Stimulated activated CD8-positive, alpha-beta memory T cell treated with anti-CD3 and anti-CD28 coated beads, Interleukin-12 subunit alpha, Interleukin-12 subunit beta, amount 100 ng/mL, for 1 hour (primary cell): ENCODE data around the gene FFAR3.
"Not testable (repeated sequence)": the region's sequence is repeated elsewhere in the genome, so short reads cannot be mapped to it uniquely, and the experiment has no call there.

Experiments
- DNase-seq: peaks from one replicate; pipeline ENCODE4 v3.0.0-alpha.2; 2020; ENCODE audit warnings: low read depth

FFAR3 gene

DNA sequence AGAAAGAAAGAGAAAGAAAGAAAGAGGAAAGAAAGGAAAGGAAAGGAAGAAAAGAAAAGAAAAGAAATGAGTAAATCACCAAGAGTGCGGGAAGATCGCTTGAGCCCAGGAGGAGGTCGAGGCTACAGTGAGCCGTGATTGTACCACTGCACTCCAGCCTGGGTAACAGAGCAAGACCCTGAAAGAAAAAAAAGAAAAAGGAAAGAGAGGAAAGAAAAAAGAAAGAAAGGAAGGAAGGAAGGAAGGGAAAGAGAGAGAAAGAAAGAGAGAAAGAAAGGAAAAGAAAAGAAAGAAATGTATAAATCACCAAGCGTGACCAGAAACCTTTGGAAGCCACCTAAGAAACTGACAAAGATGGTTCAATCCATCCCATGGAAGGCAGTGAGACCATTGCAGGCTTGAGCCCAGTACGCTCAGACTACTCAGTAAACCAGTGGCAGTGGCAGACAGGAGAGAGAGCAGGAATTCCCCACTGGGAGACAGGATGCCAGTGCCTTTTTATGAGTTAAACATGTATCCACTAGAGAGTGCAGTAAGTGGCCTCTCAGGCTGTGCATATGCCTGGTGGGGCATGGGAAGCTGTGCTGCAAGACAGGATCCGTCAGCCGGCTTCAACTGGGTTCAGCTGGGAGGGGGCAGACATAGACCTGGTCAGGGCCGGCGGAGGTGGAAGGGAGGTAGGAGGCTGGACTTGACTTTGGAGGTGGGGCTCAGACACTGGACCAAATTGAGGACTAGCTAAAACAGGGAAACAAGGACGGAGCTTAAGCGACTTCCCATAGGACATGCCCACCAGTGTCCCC, 17.4 kb downstream of the FFAR3 start:
- DNase-seq, result no peak

DNA sequence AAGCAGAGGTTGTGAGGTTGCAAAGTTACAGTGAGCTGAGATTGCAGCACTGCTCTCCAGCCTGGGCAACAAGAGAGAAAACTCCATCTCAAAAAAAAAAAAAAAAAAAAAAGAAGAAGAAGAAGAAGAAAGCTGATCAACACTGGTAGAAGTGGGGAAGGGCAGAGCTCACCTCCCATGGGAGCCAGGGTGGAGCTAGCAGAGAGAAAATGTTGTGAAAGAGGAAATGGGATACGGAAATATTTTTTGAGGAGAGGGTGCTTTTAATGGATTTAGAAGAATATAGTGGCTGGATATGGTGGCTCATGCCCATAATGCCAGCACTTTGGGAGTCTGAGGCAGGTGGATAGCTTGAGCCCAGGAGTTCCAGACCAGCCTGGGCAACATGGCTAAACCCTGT, 19.4 kb downstream of the FFAR3 start:
- no peak for DNase-seq

DNA sequence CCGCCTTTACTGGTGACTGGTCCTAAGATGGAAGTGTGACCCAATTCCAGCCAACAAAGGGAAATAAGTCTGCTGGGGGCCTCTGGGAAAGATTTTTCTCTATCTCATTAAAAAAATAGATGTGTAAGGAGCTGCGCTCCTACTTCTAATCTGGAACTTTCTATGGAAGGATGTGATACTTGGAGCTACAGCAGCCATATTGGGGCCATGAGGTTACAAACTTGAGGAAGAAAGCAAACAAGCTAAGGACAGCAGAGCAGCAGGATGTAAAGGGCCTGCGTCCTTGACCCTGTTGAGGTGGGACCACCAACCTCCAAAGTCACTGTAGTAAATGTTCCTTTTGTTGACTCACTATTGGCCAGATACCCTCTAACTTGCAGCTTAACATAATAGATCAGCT, 20.1 kb downstream of the FFAR3 start:
- no peak for DNase-seq

DNA sequence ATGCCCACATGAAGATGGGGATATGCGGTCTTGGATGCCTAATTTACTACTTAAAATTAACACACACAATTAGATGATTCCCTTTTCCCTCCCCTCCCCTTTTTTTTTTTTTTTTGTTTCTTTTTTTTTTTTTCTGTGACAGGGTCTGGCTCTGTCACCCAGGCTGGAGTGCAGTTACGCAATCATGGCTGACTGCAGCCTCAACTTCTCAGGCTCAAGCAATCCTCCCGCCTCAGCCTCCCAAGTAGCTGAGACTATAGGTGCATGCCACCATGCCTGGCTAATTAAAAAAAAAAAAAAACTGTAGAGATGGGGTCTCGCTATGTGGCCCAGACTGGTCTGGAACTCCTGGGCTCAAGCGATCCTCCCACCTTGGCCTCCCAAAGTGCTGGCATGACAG, 21.3 kb downstream of the FFAR3 start:
- DNase-seq, result not testable (repeated sequence)

DNA sequence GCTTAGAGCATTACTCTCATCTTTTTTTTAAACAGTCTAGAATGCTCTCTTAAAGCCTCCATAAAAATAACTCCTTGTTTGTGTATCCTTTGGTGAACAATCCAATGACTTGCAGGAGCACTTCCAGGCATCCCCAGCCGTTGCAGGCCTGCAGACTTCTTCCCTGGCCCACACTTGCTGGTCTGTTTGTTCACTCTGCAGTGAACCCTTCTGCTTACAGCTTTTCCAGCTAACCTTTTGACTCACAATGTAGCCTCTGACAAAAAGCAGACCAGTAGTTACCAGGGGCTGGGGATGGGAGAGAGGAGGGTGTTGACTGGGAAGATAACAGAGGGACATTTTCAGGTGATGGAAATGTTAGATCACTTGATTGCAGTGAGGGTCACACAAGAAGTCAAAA, 21.7 kb downstream of the FFAR3 start:
- DNase-seq, result no peak

DNA sequence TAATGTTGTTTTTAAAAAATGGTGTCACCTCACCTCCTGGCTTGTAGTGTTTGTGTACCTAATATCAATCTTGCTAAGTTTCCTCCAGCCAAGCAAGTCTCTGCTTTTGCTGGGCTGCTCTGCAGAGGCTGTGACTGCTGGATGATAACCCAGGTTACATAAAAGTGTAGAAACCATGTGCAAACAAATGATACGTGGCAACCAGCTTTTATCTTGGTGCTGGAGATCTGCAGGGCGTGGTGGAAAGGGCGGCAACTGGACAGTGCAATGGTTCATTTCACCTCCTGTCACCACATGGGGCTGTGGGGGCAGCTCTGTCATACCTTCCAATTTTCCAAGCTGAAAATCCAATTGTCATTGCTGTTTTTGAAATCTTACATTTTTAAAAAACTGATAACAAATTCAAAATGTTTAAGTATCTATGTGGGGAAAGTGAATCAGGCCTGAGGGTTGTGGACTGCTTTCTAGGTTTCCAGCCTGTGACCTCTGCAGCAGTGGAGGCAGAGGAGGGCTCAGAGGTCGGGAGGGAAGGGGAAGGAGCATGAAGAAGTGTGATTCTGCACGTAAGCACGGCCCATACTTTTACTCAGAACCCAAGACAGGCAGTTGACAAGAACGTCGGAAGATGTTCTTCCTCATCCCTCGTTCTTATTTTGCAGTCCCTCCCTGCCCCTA, 22.3 kb downstream of the FFAR3 start:
- DNase-seq, result no peak

DNA sequence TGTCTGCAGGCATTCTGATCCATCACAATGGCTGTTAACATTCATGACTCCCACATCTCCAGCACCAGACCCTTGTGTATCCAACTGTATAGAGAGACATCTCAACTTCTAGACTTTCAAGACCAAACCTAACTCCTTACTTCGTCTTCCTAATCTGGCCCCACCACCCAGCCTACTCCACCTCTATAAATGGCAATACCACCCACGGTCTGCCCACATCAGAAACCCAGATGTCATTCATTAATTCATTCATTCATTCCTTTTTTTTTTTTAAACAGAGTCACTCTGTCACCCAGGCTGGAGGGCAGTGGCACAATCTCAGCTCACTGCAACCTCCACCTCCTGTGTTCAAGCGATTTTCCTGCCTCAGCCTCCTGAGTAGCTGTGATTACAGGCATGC, 23.1 kb downstream of the FFAR3 start:
- no peak for DNase-seq

DNA sequence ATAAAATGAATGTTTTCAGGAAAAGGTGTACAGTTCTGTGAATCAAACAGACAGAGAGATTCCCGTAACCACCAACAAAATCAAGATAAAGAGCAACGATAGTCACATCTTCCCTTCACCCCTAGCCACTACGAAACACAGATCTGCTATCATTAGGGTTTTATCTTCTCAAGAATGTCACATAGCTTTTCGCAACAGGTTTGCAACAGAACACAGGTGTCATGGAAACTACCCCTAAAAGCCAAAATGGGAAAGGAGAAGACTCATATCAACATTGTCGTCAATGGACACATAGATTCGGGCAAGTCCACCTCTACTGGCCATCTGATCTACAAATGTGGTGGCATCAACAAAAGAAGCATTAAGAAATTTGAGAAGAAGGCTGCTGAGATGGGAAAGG, 23.7 kb downstream of the FFAR3 start:
- DNase-seq, result no peak

DNA sequence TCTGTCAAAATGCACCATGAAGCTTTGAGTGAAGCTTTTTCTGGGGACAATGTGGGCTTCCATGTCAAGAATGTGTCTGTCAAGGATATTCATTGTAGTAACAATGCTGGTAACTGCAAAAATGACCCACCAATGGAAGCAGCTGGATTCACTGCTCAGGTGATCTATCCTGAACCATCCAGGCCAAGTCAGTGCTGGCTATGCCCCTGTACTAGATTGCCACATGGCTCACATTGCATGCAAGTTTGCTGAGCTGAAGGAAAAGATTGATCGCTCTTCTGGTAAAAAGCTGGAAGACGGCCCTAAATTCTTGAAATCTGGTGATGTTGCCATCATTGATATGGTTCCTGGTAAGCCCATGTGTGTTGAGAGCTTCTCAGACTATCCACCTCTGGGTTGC, 25.3 kb downstream of the FFAR3 start:
- DNase-seq, result no peak

DNA sequence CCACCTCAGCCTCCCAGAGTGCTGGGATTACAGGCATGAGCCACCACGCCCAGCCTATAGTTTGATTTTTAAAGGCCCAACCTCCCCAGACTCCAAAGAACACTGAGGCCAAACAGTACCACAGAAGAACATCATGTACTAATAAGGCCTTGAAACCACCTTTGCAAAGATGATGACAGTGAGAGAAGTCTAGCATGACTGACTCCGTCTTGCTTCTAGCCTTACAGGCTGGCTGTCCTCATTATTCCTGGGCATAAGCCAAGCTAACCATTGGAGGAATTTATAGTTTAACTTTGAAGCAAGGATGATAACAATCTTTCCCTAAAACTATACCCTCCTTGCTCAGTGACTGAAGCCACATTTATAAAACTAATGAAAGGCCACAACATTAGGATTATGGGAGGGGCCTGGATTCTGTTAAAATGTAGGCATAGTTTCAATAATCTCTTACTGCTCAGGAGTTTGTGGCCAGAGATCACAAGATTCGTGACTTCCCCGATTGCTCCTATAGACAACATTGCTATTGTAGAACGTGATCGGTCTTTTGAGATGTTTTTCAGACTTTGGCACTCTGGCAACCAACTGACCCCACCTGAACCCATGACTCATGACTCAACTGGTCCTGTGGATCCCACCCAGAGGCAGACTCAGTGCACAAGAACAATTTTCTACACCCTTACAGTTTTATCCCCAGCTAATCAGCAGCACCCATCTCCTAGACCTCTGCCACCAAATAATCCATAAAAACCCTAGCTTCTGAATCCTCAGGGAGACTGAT, 30.2 kb downstream of the FFAR3 start:
- DNase-seq, result no peak

DNA sequence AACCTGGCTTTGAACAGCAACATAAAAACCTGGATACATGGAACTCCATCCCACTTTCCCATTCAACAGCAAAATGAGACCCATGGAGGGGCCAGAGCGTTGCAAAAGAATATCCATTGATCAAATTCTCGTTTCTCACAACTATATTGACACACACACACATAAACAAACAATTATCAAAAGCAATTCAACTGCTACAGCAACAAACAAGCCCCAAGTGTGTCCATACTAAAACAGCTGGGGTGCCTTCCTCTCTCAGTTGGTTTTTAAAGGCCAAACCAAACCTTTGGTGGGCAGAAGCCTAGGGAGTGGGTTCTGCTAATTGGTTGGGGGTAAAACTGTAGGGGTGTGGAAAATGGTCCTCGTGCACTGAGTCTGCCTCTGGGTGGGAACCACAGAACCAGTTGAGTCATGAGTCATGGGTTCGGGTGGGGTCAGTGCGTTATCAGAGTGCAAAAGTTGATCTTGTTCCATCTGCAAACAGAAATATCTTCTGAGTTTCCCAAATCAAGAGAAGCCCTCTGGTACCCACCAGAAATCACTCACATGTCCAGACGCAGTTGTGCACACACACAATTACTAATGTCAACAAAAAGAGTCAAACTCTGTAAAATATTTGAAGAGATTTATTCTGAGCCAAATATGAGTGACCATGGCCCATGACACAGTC, 31.1 kb downstream of the FFAR3 start:
- no peak for DNase-seq

DNA sequence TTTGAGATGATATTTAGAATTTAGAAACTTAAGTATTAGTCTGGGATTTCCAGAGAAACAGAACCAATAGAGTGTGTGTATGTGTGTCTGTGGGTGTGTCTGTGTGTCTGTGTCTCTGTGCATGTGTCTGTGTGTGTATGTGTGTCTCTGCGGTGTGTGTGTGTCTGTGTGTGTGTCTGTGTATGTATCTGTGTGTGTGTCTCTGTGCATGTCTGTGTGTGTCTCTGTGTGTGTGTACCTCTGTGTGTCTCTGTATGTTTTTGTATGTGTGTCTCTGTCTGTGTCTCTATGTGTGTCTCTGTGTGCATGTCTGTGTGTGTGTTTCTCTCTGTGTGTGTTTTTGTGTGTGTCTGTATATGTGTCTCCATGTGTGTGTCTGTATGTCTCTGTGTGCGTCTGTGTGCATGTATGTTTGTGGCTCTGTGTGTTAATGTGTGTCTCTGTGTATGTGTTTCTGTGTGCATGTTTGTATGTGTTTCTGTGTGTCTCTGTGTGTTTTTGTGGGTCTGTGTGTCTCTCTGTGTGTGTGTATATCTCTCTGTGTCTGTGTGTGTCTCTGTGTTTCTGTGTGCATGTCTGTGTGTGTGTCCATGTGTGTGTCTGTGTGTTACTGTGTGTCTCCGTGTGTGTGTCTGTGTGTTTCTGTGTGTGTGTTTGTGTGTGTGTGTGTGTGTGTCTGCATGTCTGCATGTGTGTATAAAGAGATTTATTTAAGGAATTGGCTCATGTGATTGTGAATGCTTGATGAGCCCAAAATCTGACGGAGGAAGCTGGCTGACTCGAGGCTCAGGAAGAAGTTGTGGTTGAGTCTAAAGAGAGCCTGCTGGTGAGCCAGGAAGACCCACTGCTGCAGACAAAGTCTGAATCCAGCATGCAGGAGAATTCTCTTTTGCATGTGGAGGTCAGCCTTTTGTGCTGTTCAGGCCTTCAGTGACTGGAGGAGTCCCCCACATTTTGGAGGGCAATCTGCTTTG, 34.8 kb downstream of the FFAR3 start:
- DNase-seq, result no peak

DNA sequence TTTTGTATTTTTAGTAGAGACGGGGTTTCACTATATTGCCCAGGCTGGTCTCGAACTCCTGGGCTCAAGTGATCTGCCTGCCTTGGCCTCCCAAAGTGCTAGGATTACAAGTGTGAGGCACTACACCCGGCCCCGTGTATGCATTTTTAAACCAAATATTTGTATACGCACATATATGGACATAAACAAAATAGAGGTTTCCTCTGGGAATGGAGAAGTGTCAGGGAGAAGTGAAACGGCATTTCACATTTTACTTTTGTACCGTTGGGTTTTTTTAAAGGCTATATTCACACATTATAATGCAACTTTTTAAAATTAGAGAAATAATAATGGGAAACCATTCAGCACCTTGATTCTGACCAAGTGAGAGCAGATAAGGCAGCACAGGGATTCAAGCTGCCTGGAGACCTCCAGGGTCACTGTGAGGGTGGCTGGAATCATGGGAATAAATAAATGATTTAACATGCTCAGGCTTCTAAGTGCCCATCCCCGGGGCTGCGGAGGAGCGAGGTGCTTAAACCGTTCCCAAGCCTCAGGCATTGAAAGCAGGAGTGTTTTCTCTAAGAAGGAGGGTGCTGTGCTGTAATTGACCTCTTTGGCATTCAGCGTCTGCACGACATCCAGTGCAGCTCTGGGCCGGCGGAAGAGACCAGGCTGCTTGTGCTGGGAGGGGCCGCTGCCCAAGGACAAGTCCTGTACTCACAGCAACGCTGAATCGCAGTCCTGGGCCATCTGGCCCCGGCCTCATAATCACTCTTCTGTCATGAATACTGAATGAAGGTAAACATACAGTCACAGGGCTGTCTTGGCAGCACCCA, 37.3 kb downstream of the FFAR3 start:
- DNase-seq, result no peak

DNA sequence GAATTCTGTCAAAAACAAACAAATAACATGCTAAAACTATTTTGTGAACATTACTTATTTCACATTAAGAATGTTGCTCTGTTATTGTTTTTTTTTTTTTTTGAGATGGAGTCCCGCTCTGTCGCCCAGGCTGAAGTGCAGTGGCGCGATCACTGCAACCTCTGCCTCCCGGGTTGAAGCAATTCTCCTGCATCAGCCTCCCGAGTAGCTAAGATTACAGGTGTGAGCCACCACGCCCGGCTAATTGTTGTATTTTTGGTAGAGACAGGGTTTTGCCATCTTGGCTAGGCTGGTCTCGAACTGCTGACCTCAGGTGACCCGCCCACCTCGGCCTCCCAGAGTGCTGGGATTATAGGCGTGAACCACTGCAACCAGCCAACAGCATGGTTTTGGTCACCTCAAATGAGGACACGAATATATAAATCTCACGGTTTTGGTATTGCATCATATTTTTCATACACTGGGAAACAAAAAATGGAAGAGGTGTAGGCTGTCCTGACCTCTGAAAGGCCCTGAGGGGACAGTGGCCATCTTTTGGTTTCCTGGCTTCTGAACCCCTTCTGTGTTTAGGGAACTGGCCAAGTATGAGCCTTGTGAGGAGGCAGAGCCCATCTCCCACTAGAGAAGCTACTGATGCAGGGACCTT, 38.1 kb downstream of the FFAR3 start:
- no peak for DNase-seq

DNA sequence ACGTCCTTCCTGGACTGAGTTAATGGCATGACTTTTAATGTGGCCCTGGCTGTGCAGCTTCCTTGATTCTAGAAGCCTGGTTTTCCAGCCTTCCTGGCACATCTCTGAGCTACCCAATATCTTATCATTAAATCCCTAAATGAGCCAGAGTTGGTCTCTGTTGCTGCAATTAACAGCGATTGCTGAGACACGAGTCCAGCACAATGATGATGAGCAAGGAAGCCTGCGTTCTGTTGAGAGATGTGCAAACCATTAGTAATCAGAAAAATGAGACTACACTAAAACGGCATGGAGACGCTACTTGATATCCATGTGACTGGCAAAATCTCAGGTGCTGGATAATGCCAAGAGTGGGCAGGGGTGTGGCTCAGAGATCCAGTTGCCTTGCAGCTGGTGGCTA, 38.8 kb downstream of the FFAR3 start:
- no peak for DNase-seq

DNA sequence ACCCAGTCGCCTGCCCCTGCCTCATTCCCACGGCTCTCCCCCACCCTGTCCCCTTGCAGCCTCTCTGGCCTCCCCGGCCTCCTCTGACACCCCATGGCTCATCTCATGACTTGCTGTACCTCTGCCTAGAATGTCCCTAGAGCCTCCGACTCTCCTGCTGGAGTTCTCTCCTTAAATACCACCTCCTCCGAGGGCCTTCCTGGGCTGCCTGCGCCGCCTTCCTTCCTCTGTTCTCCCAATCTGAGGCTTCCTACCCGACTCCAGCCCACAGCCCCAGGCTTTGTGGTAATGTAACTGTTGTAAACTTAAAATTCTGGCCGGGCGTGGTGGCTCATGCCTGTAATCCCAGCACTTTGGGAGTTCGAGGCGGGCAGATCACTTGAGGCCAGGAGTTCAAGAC, 40.3 kb downstream of the FFAR3 start:
- DNase-seq, result no peak

DNA sequence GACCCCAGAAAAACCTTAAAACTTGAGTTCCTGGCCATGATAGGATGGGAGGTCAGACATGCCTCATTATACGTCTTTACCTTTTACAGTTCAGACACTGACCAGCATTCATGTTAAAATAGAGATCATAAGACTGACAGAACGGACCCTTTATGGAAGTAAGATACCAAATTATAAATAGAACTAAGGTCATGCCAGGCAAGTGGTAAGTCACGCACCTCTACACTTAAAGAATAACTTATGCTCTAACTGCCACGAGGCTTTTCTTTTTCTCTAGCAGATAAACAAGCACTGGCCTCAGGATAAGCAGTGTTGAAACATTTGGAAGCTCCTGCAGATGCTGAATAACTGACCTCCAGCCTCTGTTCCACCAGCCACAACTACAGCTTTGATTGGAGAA, 41.0 kb downstream of the FFAR3 start:
- no peak for DNase-seq

DNA sequence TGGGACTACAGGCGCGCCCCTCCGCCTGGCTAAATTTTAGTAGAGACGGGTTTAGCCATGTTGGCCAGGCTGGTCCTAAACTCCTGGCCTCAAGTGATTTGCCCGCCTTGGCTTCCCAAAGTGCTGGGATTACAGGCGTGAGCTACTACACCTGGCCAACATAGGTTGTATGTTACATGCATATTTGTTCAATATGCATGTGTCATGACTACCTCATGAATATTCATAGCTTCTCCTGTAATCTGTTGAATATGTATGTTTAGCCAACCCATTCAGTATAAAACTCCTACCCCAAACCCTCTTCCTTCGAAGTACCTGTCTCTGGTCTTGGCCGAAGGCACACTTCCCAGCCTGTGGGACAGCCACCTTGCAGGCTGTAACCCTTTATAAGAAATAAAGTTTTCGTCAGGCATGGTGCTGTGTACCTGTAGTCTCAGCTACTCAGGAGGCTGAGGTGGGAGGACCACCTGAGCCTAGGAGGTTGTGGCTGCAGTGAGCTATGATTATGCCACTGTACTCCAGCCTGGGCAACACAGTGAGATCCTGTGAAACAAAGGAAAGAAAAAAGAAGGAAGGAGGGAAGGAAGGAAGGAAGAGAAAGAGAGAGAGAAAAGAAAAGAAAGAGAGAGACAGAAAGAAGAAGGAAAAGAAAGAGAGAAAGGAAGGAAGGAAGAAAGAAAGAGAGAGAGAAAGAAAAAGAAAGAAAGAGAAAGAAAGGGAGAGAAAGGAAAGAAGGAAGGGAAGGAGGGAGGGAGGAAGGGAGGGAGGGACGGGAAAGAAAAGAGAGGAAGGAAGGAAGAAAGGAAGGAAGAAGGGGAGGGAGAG, 41.9 kb downstream of the FFAR3 start:
- no peak for DNase-seq

DNA sequence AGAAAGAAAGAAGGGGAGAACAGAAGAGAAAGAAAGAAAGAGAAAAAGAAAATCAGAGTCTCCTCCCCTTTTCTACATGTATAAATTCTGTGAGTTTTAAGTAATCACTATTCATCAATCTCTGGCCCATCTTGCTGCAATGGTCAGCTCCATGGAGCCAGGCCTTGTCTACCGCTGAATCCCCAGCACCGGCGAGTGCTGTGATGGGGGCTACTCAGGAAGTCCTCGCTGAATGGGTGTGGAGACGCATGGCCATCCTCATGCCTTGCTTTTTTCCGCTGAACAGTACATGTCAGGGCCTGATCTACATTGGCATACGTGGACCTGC, 42.5 kb downstream of the FFAR3 start:
- no peak for DNase-seq
